A549 (cell line): ENCODE data around the gene PKHD1. TPM values are rescaled to one million over a fixed set of nuclear protein-coding genes. Genes with fewer than 3 reads are reported as not detected.

Experiments
- ATAC-seq, 2 experiments: fragments of 200-7000 bp in 1 of 2; fragments of >200 bp in 1 of 2; cut with Nextera tagmentation in 1 of 2; cut with Tn5 transposase in 1 of 2; 3 replicates each; pipeline versions ENCODE4 v1.8.0 to v1.9.1; 2018 to 2020; ENCODE audit warnings: mild to moderate bottlenecking in 1 of 2, moderate library complexity in 1 of 2
- CTCF ChIA-PET: fragments of 300-600 bp; sonication (Branson Sonifier 250); formaldehyde crosslinking; extraction: SDS; loops from one replicate; lab custom pipeline; 2021; ENCODE audit warnings: antibody characterized with exemption, inconsistent platforms; lab: Yijun Ruan, JAX
- POLR2A ChIA-PET: fragments of 350-600 bp; formaldehyde crosslinking; extraction: SDS; loops from one replicate; lab custom pipeline; 2021; ENCODE audit warnings: antibody characterized with exemption, inconsistent platforms; lab: Yijun Ruan, JAX
- DNase-seq, 2 experiments: peaks; one replicate each; pipeline versions ENCODE4 v3.0.0 to v3.0.0-alpha.2; 2011 to 2016; ENCODE audit warnings: low read depth in 1 of 2, low spot score in 1 of 2
- FAIRE-seq: peaks from 2 replicates; lab custom pipeline; 2011; peaks lifted over from hg19 to GRCh38; lab: Jason Lieb, UNC
- H3K27ac ChIP-seq, 2 experiments: fragments of >200 bp; sonication (Bioruptor Twin); formaldehyde crosslinking; 3 replicates each; pipeline ENCODE4 v1.5.1; 2016 to 2017
- H3K4me1 ChIP-seq: fragments of >200 bp; sonication (Bioruptor Twin); formaldehyde crosslinking; 3 replicates; pipeline ENCODE4 v1.6.1; 2016
- H3K4me2 ChIP-seq: fragments of >200 bp; sonication (Bioruptor Twin); formaldehyde crosslinking; 3 replicates; pipeline ENCODE4 v1.6.1; 2016
- H3K4me3 ChIP-seq: fragments of >200 bp; sonication (Bioruptor Twin); formaldehyde crosslinking; 3 replicates; pipeline ENCODE4 v1.5.1; 2016
- H3K9me3 ChIP-seq: fragments of >200 bp; sonication (Bioruptor Twin); formaldehyde crosslinking; 3 replicates; pipeline ENCODE4 v1.6.1; 2016
- BCL3 ChIP-seq: fragments of >200 bp; sonication (Bioruptor Twin); formaldehyde crosslinking; IDR thresholded peaks from 3 replicates; pipeline ENCODE4 v1.6.1; 2016
- BHLHE40 ChIP-seq: IDR thresholded peaks from 2 replicates; pipeline ENCODE4 v1.6.1; 2012; ENCODE audit warnings: low read depth, low read length, inconsistent platforms
- CBX8 ChIP-seq: fragments of 200-600 bp; sonication (generic); IDR thresholded peaks from 2 replicates; pipeline ENCODE4 v1.6.1; 2016
- EHMT2 ChIP-seq: fragments of 200-600 bp; sonication (generic); IDR thresholded peaks from 2 replicates; pipeline ENCODE4 v1.6.1; 2016; ENCODE audit warnings: antibody characterized with exemption, low read depth, mild to moderate bottlenecking, moderate library complexity
- ELK1 ChIP-seq: fragments of 150-350 bp; IDR thresholded peaks from 2 replicates; pipeline ENCODE4 v1.6.1; 2014; ENCODE audit warnings: low read depth, mild to moderate bottlenecking, low read length
- EP300 ChIP-seq, 2 experiments: fragments of >200 bp; sonication (Bioruptor Twin); formaldehyde crosslinking; IDR thresholded peaks; 2 replicates in 1 of 2; 3 replicates in 1 of 2; pipeline ENCODE4 v1.6.1; 2016 to 2017
- ESRRA ChIP-seq: fragments of 150-350 bp; IDR thresholded peaks from 2 replicates; pipeline ENCODE4 v1.6.1; 2014; ENCODE audit warnings: mild to moderate bottlenecking, low read length, borderline replicate concordance
- FOSB ChIP-seq: fragments of 250-450 bp; sonication (Bioruptor Pico); IDR thresholded peaks from 2 replicates; pipeline ENCODE4 v1.5.0; 2020; ENCODE audit warnings: mild to moderate bottlenecking, moderate library complexity
- GATA3 ChIP-seq: IDR thresholded peaks from 2 replicates; pipeline ENCODE4 v1.6.1; 2012; ENCODE audit warnings: borderline replicate concordance
- HDAC2 ChIP-seq: fragments of 200-600 bp; sonication (generic); IDR thresholded peaks from 2 replicates; pipeline ENCODE4 v1.6.1; 2016
- HOXA7 ChIP-seq: fragments of 250-450 bp; sonication (Bioruptor Pico); IDR thresholded peaks from 2 replicates; pipeline ENCODE4 v1.5.0; 2020; ENCODE audit warnings: mild to moderate bottlenecking, moderate library complexity
- HOXB5 ChIP-seq: fragments of 250-450 bp; sonication (Bioruptor Pico); IDR thresholded peaks from 2 replicates; pipeline ENCODE4 v1.5.0; 2020; ENCODE audit warnings: mild to moderate bottlenecking, moderate library complexity
- KDM1A ChIP-seq: fragments of 200-600 bp; sonication (generic); IDR thresholded peaks from 2 replicates; pipeline ENCODE4 v1.6.1; 2016; ENCODE audit warnings: low read depth, mild to moderate bottlenecking
- KDM5A ChIP-seq: fragments of 200-600 bp; sonication (generic); IDR thresholded peaks from 2 replicates; pipeline ENCODE4 v1.6.1; 2016; ENCODE audit warnings: antibody characterized with exemption, mild to moderate bottlenecking
- MAFK ChIP-seq: fragments of 450-650 bp; IDR thresholded peaks from 2 replicates; pipeline ENCODE4 v1.6.1; 2014; ENCODE audit not compliant: partially characterized antibody
- MYC ChIP-seq: IDR thresholded peaks from 2 replicates; pipeline ENCODE4 v1.6.1; 2012; ENCODE audit warnings: mild to moderate bottlenecking, inconsistent platforms, low read length, improper control_type of control experiment, borderline replicate concordance
- NPAS2 ChIP-seq: fragments of 250-450 bp; sonication (Bioruptor Pico); IDR thresholded peaks from 2 replicates; pipeline ENCODE4 v1.8.0; 2022; ENCODE audit warnings: mild to moderate bottlenecking, moderate library complexity, borderline replicate concordance
- PHF8 ChIP-seq: fragments of 200-600 bp; sonication (generic); IDR thresholded peaks from 2 replicates; pipeline ENCODE4 v1.6.1; 2016; ENCODE audit warnings: low read depth, mild to moderate bottlenecking, antibody characterized with exemption, moderate library complexity, borderline replicate concordance
- POLR2AphosphoS2 ChIP-seq: conservative IDR thresholded peaks from 2 replicates; pipeline ENCODE4 v1.6.1; 2012; ENCODE audit warnings: low read length, improper control_type of control experiment, inconsistent platforms
- RARB ChIP-seq: fragments of 250-450 bp; sonication (Bioruptor Pico); IDR thresholded peaks from 2 replicates; pipeline ENCODE4 v1.8.0; 2021; ENCODE audit warnings: mild to moderate bottlenecking, moderate library complexity
- RCOR1 ChIP-seq: fragments of 150-350 bp; IDR thresholded peaks from 2 replicates; pipeline ENCODE4 v1.6.1; 2014; ENCODE audit warnings: antibody characterized with exemption, low read length, low read depth
- REST ChIP-seq: fragments of 200-600 bp; sonication (generic); IDR thresholded peaks from 2 replicates; pipeline ENCODE4 v1.6.1; 2016; ENCODE audit warnings: antibody characterized with exemption, mild to moderate bottlenecking, moderate library complexity
- RFX5 ChIP-seq: fragments of 450-650 bp; IDR thresholded peaks from 2 replicates; pipeline ENCODE4 v1.7.1; 2014; ENCODE audit warnings: antibody characterized with exemption, mild to moderate bottlenecking, moderate library complexity
- SREBF2 ChIP-seq: fragments of 450-650 bp; IDR thresholded peaks from 2 replicates; pipeline ENCODE4 v1.6.1; 2014; ENCODE audit warnings: mild to moderate bottlenecking, moderate library complexity
- ZC3H11A ChIP-seq: fragments of 450-650 bp; IDR thresholded peaks from 2 replicates; pipeline ENCODE4 v1.6.1; 2014; ENCODE audit warnings: antibody characterized with exemption, mild to moderate bottlenecking
- ZNF302 ChIP-seq: fragments of 250-450 bp; sonication (Bioruptor Pico); IDR thresholded peaks from 2 replicates; pipeline ENCODE4 v1.9.0; 2021; ENCODE audit warnings: inconsistent platforms, mild to moderate bottlenecking, moderate library complexity
- ZSCAN20 ChIP-seq: fragments of 250-450 bp; sonication (Bioruptor Pico); IDR thresholded peaks from 2 replicates; pipeline ENCODE4 v1.8.0; 2022; ENCODE audit warnings: mild to moderate bottlenecking, moderate library complexity
- WGBS: methylation state at CpG from one replicate; pipeline ENCODE4 v1.1.6; 2017; ENCODE audit errors: missing lambda C conversion rate; 5-methylcytosine and 5-hydroxymethylcytosine counted together
- polyA plus RNA-seq, 4 experiments: library from polyadenylated mRNA; depleted of rRNA in 3 of 4; stranded (reverse); fragments of >200 nt; fragmentation: RNase III in 1 of 4; extraction: RNeasy Plus Mini Kit Qiagen cat#74134 plus additional on column Dnase treatment in 1 of 4; gene quantifications; 2 replicates in 3 of 4; 3 replicates in 1 of 4; pipeline ENCODE4 v1.2.3, GENCODE V29; 2011 to 2017
- TF ChIP-seq, protein P1 (sequence below): IDR thresholded peaks from 2 replicates; pipeline ENCODE4 v1.6.1; 2012
- TF ChIP-seq, protein P2 (sequence below): fragments of >200 bp; sonication (Bioruptor Twin); formaldehyde crosslinking; IDR thresholded peaks from 3 replicates; pipeline ENCODE4 v1.5.1; 2016

PKHD1 gene
- polyA plus RNA-seq, 2 of the 4 experiments (the other 2 are of a cell fraction): not detected

GRCh38 chr6:51842061-51842803 lies 245.2 kb downstream of the PKHD1 start:
- FAIRE-seq: no peak
- Histone ChIP-seq H3K4me2 (no peak overlapping the region), H3K9me3 (no peaks in the 10 kb centered on the region), H3K4me3 (no peak overlapping the region), H3K4me1 (no peaks in the 10 kb centered on the region)
- no peak for ATAC-seq
- DNase-seq: no peak
- CTCF ChIA-PET: no interaction called here
- TF ChIP-seq ELK1 (no peak), EHMT2 (no peak), FOSB (CRISPR knock-in tag) (no peak), HOXA7 (CRISPR knock-in tag) (no peak), SREBF2 (no peak), RCOR1 (no peak), ZC3H11A (no peak), EP300 (IDR thresholded peaks at IDR 0.05) (no peak), PHF8 (no peak), ZSCAN20 (CRISPR knock-in tag) (no peak), CBX8 (no peak), BCL3 (no peak), RFX5 (no peak), BHLHE40 (no peak), MAFK (no peak), MYC (no peak), POLR2AphosphoS2 (no peak)
- TF ChIP-seq, protein P1, sequence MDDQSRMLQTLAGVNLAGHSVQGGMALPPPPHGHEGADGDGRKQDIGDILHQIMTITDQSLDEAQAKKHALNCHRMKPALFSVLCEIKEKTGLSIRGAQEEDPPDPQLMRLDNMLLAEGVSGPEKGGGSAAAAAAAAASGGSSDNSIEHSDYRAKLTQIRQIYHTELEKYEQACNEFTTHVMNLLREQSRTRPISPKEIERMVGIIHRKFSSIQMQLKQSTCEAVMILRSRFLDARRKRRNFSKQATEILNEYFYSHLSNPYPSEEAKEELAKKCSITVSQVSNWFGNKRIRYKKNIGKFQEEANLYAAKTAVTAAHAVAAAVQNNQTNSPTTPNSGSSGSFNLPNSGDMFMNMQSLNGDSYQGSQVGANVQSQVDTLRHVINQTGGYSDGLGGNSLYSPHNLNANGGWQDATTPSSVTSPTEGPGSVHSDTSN: no peak
- TF ChIP-seq, all 56 proteins: peak for 0
- POLR2A ChIA-PET: no interaction called here
- WGBS: 17% methylated on average over 7 of the region's 11 CpGs
- H3K27ac ChIP-seq: no peak overlapping the region

GRCh38 chr6:51841626-51842025 lies 245.8 kb downstream of the PKHD1 start:
- TF ChIP-seq REST (no peak), HOXA7 (CRISPR knock-in tag) (no peak), ZNF302 (CRISPR knock-in tag) (no peak), RARB (CRISPR knock-in tag) (no peak), SREBF2 (no peak), POLR2AphosphoS2 (no peak), HDAC2 (no peak), BHLHE40 (no peak), ESRRA (no peak), KDM1A (no peak), KDM5A (no peak), NPAS2 (CRISPR knock-in tag) (no peak), GATA3 (no peak), HOXB5 (no peak)
- TF ChIP-seq, protein P2, sequence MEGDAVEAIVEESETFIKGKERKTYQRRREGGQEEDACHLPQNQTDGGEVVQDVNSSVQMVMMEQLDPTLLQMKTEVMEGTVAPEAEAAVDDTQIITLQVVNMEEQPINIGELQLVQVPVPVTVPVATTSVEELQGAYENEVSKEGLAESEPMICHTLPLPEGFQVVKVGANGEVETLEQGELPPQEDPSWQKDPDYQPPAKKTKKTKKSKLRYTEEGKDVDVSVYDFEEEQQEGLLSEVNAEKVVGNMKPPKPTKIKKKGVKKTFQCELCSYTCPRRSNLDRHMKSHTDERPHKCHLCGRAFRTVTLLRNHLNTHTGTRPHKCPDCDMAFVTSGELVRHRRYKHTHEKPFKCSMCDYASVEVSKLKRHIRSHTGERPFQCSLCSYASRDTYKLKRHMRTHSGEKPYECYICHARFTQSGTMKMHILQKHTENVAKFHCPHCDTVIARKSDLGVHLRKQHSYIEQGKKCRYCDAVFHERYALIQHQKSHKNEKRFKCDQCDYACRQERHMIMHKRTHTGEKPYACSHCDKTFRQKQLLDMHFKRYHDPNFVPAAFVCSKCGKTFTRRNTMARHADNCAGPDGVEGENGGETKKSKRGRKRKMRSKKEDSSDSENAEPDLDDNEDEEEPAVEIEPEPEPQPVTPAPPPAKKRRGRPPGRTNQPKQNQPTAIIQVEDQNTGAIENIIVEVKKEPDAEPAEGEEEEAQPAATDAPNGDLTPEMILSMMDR: no peak
- TF ChIP-seq, all 56 proteins: peak for 0
- ATAC-seq (no peak), DNase-seq (no peak), FAIRE-seq (no peak)
- Histone ChIP-seq H3K4me1 (no peaks in the 10 kb centered on the region), H3K4me2 (no peak overlapping the region), H3K27ac (no peak overlapping the region), H3K9me3 (no peaks in the 10 kb centered on the region), H3K4me3 (no peak overlapping the region)
- 8% methylated on average over 2 of the region's 2 CpGs for WGBS
- ChIA-PET CTCF (no interaction called here), POLR2A (no interaction called here)
